HepG2 (cell line): ENCODE measurements around the gene GIPC3. TPM values are rescaled to one million over a fixed set of nuclear protein-coding genes. Genes with fewer than 3 reads are reported as not detected.
A peak's percentile ranks its signal among the peaks of the same experiment; 100 is the strongest.

Source experiments
- BORCS8-MEF2B ChIP-seq: sonication (generic); formaldehyde crosslinking; IDR thresholded peaks from 2 replicates; pipeline ENCODE4 v1.8.0; 2022; ENCODE audit warnings: mild to moderate bottlenecking, missing genetic modification reagents
- CEBPG ChIP-seq: IDR thresholded peaks from 2 replicates; pipeline ENCODE4 v1.6.1; 2016
- CENPX ChIP-seq: sonication (generic); formaldehyde crosslinking; IDR thresholded peaks from 2 replicates; pipeline ENCODE4 v1.9.0; 2021; ENCODE audit warnings: mild to moderate bottlenecking, missing genetic modification reagents, moderate library complexity
- ETS1 ChIP-seq: sonication (generic); formaldehyde crosslinking; IDR thresholded peaks from 2 replicates; pipeline ENCODE4 v1.4.0; 2020; ENCODE audit warnings: missing genetic modification reagents
- FOXA1 ChIP-seq, 2 experiments: fragments of 450-650 bp in 1 of 2; sonication (generic) in 1 of 2; formaldehyde crosslinking in 1 of 2; IDR thresholded peaks; 2 replicates each; pipeline versions ENCODE4 v1.4.0 to v1.6.1; 2016 to 2020; ENCODE audit warnings: missing genetic modification reagents in 1 of 2
- FOXO1 ChIP-seq: sonication (generic); formaldehyde crosslinking; IDR thresholded peaks from 2 replicates; pipeline ENCODE4 v1.4.0; 2020; ENCODE audit warnings: missing genetic modification reagents
- MYNN ChIP-seq: sonication (generic); formaldehyde crosslinking; IDR thresholded peaks from 2 replicates; pipeline ENCODE4 v1.4.0; 2020; ENCODE audit warnings: mild to moderate bottlenecking, low read depth, missing genetic modification reagents
- NCOA1 ChIP-seq: sonication (generic); formaldehyde crosslinking; IDR thresholded peaks from 2 replicates; pipeline ENCODE4 v1.9.0; 2021; ENCODE audit warnings: missing genetic modification reagents
- NFAT5 ChIP-seq: sonication (generic); formaldehyde crosslinking; IDR thresholded peaks from 2 replicates; pipeline ENCODE4 v1.4.0; 2020; ENCODE audit warnings: missing genetic modification reagents
- NR2F1 ChIP-seq, 2 experiments: fragments of 450-650 bp in 1 of 2; formaldehyde crosslinking in 1 of 2; IDR thresholded peaks; 2 replicates each; pipeline versions ENCODE4 v1.5.0 to v1.6.1; 2016 to 2020; ENCODE audit warnings: mild to moderate bottlenecking in 1 of 2, missing compliant biosample characterization in 1 of 2, missing genetic modification reagents in 1 of 2, moderate library complexity in 1 of 2
- PAF1 ChIP-seq: IDR thresholded peaks from 2 replicates; pipeline ENCODE4 v1.6.1; 2016; ENCODE audit warnings: missing genetic modification reagents, missing compliant biosample characterization
- PITX1 ChIP-seq: sonication (generic); formaldehyde crosslinking; IDR thresholded peaks from 2 replicates; pipeline ENCODE4 v1.5.1; 2020; ENCODE audit warnings: mild to moderate bottlenecking, missing genetic modification reagents
- RXRA ChIP-seq: sonication (generic); formaldehyde crosslinking; IDR thresholded peaks from 2 replicates; pipeline ENCODE4 v1.5.1; 2020; ENCODE audit warnings: missing genetic modification reagents
- SIN3A ChIP-seq: IDR thresholded peaks from 2 replicates; pipeline ENCODE4 v1.6.1; 2011; ENCODE audit warnings: low read depth, mild to moderate bottlenecking, control low read depth, low read length, borderline replicate concordance
- SRF ChIP-seq: IDR thresholded peaks from 2 replicates; pipeline ENCODE4 v1.6.1; 2011; ENCODE audit warnings: mild to moderate bottlenecking, low read depth, low read length, moderate library complexity
- TGIF2 ChIP-seq: IDR thresholded peaks from 2 replicates; pipeline ENCODE4 v1.6.1; 2016; ENCODE audit warnings: control low read depth, missing compliant biosample characterization
- TRIM24 ChIP-seq: sonication (generic); formaldehyde crosslinking; IDR thresholded peaks from 2 replicates; pipeline ENCODE4 v1.8.0; 2022; ENCODE audit warnings: mild to moderate bottlenecking, missing genetic modification reagents
- ZBTB3 ChIP-seq: sonication (generic); formaldehyde crosslinking; IDR thresholded peaks from 2 replicates; pipeline ENCODE4 v1.4.0; 2020; ENCODE audit warnings: low read depth, mild to moderate bottlenecking, moderate library complexity, missing genetic modification reagents, borderline replicate concordance
- ZFYVE20 ChIP-seq: sonication (generic); formaldehyde crosslinking; IDR thresholded peaks from 2 replicates; pipeline ENCODE4 v1.8.0; 2023; ENCODE audit warnings: low read depth, mild to moderate bottlenecking, moderate library complexity, missing genetic modification reagents, borderline replicate concordance
- ZKSCAN1 ChIP-seq: fragments of 150-350 bp; IDR thresholded peaks from 2 replicates; pipeline ENCODE4 v1.6.1; 2014; ENCODE audit warnings: low read length
- ZNF331 ChIP-seq: sonication (generic); formaldehyde crosslinking; IDR thresholded peaks from 2 replicates; pipeline ENCODE4 v1.4.0; 2020; ENCODE audit warnings: missing genetic modification reagents
- ZNF501 ChIP-seq: sonication (generic); formaldehyde crosslinking; IDR thresholded peaks from 2 replicates; pipeline ENCODE4 v1.5.1; 2020; ENCODE audit warnings: mild to moderate bottlenecking, moderate library complexity, missing genetic modification reagents
- ZNF772 ChIP-seq: sonication (generic); formaldehyde crosslinking; IDR thresholded peaks from 2 replicates; pipeline ENCODE4 v1.5.0; 2020; ENCODE audit warnings: mild to moderate bottlenecking, missing genetic modification reagents
- ZSCAN25 ChIP-seq: sonication (generic); formaldehyde crosslinking; IDR thresholded peaks from 2 replicates; pipeline ENCODE4 v1.8.0; 2022; ENCODE audit warnings: mild to moderate bottlenecking, missing genetic modification reagents
- ZZZ3 ChIP-seq: sonication (generic); formaldehyde crosslinking; IDR thresholded peaks from 2 replicates; pipeline ENCODE4 v1.4.0; 2020; ENCODE audit warnings: missing genetic modification reagents, mild to moderate bottlenecking, borderline replicate concordance
- polyA plus RNA-seq, 8 experiments: library from polyadenylated mRNA; depleted of rRNA in 3 of 8; stranded (reverse) in 7 of 8; unstranded in 1 of 8; fragments of >200 nt; fragmentation: Illumina TruSeq in 4 of 8; extraction: Trizol in 4 of 8; gene quantifications; 2 replicates each; pipeline versions ENCODE4 v1.2.1 to v1.2.3, GENCODE V29; 2011 to 2016; ENCODE audit warnings: low read depth in 4 of 8, missing spikeins in 1 of 8, mixed read lengths in 1 of 8; ENCODE audit not compliant: insufficient read depth in 1 of 8
- total RNA-seq, 5 experiments: library from RNA; depleted of rRNA; stranded (reverse); fragments of >200 nt; fragmentation: Illumina TruSeq; extraction: Trizol; gene quantifications; 2 replicates each; pipeline ENCODE4 v1.2.3, GENCODE V29; 2016; ENCODE audit warnings: low read depth in 1 of 5

Gene GIPC3
- total and polyA plus RNA-seq, 2 of the 13 experiments (the other 11 are each of a cell fraction or from before 2014, with no cell fraction given): 0.05 TPM; not detected in 1

- TF ChIP-seq ZSCAN25: no peak; the same call in 1 of the 2 replicates
- TF ChIP-seq ZBTB3: peak; percentile 85; the same call in 1 of the 2 replicates
- TF ChIP-seq TGIF2 (CRISPR knock-in tag): 0 out of 2 replicates have a peak, but pooled peaks have one; percentile 31
- TF ChIP-seq SIN3A: no peak
- TF ChIP-seq PITX1 (CRISPR knock-in tag): peak; percentile 36; the same call in 1 of the 2 replicates
- no peak for TF ChIP-seq PAF1 (CRISPR knock-in tag)
- no peak for TF ChIP-seq ETS1 (CRISPR knock-in tag)
- no peak for TF ChIP-seq TRIM24 (CRISPR knock-in tag)
- TF ChIP-seq MYNN (CRISPR knock-in tag): no peak
- TF ChIP-seq NFAT5 (CRISPR knock-in tag): 0 out of 2 replicates have a peak, but pooled peaks have one; percentile 48
- peak; percentile 57; the same call in 1 of the 2 replicates for TF ChIP-seq ZNF331 (CRISPR knock-in tag)
- TF ChIP-seq ZZZ3 (CRISPR knock-in tag): peak; percentile 89
- 0 out of 2 replicates have a peak, but pooled peaks have one; percentile 47 for TF ChIP-seq ZFYVE20 (CRISPR knock-in tag)
- peak; percentile 99 for TF ChIP-seq ZNF501 (CRISPR knock-in tag)
- TF ChIP-seq BORCS8-MEF2B (CRISPR knock-in tag): peak; percentile 26; the same call in 1 of the 2 replicates
- TF ChIP-seq CEBPG (CRISPR knock-in tag): no peak
- TF ChIP-seq ZKSCAN1: no peak
- TF ChIP-seq ZNF772: peak; percentile 96
- TF ChIP-seq NCOA1 (CRISPR knock-in tag): peak; percentile 23; the same call in 1 of the 2 replicates
- peak; percentile 67; the same call in 1 of the 2 replicates for TF ChIP-seq FOXO1 (CRISPR knock-in tag)
- no peak for TF ChIP-seq FOXA1 (IDR thresholded peaks at IDR 0.05)
- peak; percentile 4; the same call in 1 of the 2 replicates for TF ChIP-seq FOXA1 (CRISPR knock-in tag; IDR thresholded peaks at IDR 0.05)
- TF ChIP-seq SRF: no peak
- no peak for TF ChIP-seq NR2F1 (CRISPR knock-in tag; IDR thresholded peaks at IDR 0.05)
- TF ChIP-seq CENPX (CRISPR knock-in tag): no peak
- TF ChIP-seq RXRA (CRISPR knock-in tag): peak; percentile 85
Measured at GRCh38 chr19:3626473-3627350, 41.4 kb downstream of the GIPC3 start, which contains the start of gene CACTIN (continued).
